ENCODE data around the gene SRRT.

DNA sequence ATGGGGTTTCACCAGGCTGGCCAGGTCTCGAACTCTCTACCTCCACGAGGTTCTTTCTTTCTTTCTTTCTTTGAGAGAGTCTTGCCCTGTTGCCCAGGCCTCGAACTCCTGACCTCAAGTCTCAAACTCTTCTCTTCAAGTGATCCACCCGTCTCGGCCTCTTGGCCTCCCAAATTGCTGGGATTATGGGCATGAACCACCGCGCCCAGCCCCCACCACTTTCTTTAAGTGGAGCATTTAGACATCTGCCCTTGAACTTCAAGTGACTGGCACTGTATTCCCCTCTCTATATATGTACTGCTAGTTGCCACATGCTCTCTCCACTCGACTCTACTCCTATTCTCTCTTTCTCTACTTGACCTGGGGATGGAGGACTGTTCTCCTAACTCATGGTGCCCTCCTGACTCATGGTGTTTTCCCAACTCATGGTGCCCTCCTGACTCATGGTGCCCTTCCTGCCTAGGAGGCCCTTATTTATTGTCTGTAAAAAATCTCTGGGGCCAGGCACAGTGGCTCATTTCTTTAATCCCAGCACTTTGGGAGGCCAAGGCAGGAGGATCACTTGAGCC, 40.1 kb downstream of the SRRT start:
- TF ChIP-seq, protein P1, sequence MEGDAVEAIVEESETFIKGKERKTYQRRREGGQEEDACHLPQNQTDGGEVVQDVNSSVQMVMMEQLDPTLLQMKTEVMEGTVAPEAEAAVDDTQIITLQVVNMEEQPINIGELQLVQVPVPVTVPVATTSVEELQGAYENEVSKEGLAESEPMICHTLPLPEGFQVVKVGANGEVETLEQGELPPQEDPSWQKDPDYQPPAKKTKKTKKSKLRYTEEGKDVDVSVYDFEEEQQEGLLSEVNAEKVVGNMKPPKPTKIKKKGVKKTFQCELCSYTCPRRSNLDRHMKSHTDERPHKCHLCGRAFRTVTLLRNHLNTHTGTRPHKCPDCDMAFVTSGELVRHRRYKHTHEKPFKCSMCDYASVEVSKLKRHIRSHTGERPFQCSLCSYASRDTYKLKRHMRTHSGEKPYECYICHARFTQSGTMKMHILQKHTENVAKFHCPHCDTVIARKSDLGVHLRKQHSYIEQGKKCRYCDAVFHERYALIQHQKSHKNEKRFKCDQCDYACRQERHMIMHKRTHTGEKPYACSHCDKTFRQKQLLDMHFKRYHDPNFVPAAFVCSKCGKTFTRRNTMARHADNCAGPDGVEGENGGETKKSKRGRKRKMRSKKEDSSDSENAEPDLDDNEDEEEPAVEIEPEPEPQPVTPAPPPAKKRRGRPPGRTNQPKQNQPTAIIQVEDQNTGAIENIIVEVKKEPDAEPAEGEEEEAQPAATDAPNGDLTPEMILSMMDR (IDR thresholded peaks at IDR 0.05; ENCODE audit: low read depth, low read length, missing input control): no peak
- TF ChIP-seq RAD21 (IDR thresholded peaks at IDR 0.05): no peak
- TF ChIP-seq FOXA1 (IDR thresholded peaks at IDR 0.05): no peak
- no peak for TF ChIP-seq NR2F2 (IDR thresholded peaks at IDR 0.05)
- TF ChIP-seq, protein P2, sequence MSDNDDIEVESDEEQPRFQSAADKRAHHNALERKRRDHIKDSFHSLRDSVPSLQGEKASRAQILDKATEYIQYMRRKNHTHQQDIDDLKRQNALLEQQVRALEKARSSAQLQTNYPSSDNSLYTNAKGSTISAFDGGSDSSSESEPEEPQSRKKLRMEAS (IDR thresholded peaks at IDR 0.05): no peak
- TF ChIP-seq ATF3 (IDR thresholded peaks at IDR 0.05): no peak

All from liver (tissue), 3 donors.